Epithelial cell of prostate (primary cell): ENCODE data around the gene KCNJ15.

Experiments
- DNase-seq: peaks from one replicate; pipeline ENCODE4 v3.0.0-alpha.2; 2011; ENCODE audit warnings: low read depth, low spot score
- H3K27ac ChIP-seq: fragments of 450-650 bp; 2 replicates; pipeline ENCODE4 v1.5.1; 2017; ENCODE audit warnings: mild to moderate bottlenecking

The KCNJ15 gene

GRCh38 chr21:38319781-38320180, 63.0 kb downstream of the KCNJ15 start:
- DNase-seq, result no peak
- H3K27ac ChIP-seq, result peak overlapping the region; percentile 29

GRCh38 chr21:38321568-38321967, 64.8 kb downstream of the KCNJ15 start:
- DNase-seq, result no peak
- H3K27ac ChIP-seq, result no peak overlapping the region

GRCh38 chr21:38322311-38322950, 65.6 kb downstream of the KCNJ15 start:
- no peak for DNase-seq
- peak overlapping the region; percentile 87 for H3K27ac ChIP-seq

- DNase-seq, result peak; percentile 94
- peak overlapping the region; percentile 87 for H3K27ac ChIP-seq
Observed at GRCh38 chr21:38323721-38324531, 67.1 kb downstream of the KCNJ15 start.

GRCh38 chr21:38325216-38325615, 68.4 kb downstream of the KCNJ15 start:
- no peak for DNase-seq
- peak overlapping the region; percentile 87 for H3K27ac ChIP-seq

GRCh38 chr21:38325731-38326420, 69.1 kb downstream of the KCNJ15 start:
- DNase-seq, result no peak
- no peak overlapping the region for H3K27ac ChIP-seq

GRCh38 chr21:38326429-38326828, 69.6 kb downstream of the KCNJ15 start:
- no peak for DNase-seq
- H3K27ac ChIP-seq, result no peak overlapping the region

GRCh38 chr21:38326899-38327298, 70.1 kb downstream of the KCNJ15 start:
- DNase-seq, result no peak
- no peak overlapping the region for H3K27ac ChIP-seq

GRCh38 chr21:38327984-38328383, 71.2 kb downstream of the KCNJ15 start:
- H3K27ac ChIP-seq, result no peak overlapping the region
- no peak for DNase-seq

- H3K27ac ChIP-seq, result no peak overlapping the region
- DNase-seq, result no peak
Observed at GRCh38 chr21:38329162-38329561, 72.4 kb downstream of the KCNJ15 start.

GRCh38 chr21:38330666-38331065, 73.9 kb downstream of the KCNJ15 start:
- no peak overlapping the region for H3K27ac ChIP-seq
- no peak for DNase-seq

GRCh38 chr21:38333301-38334272, 76.8 kb downstream of the KCNJ15 start:
- no peak for DNase-seq
- no peak overlapping the region for H3K27ac ChIP-seq

- DNase-seq, result no peak
- no peak overlapping the region for H3K27ac ChIP-seq
Observed at GRCh38 chr21:38334866-38335265, 78.1 kb downstream of the KCNJ15 start.

GRCh38 chr21:38337793-38338192, 81.0 kb downstream of the KCNJ15 start:
- H3K27ac ChIP-seq, result peak overlapping the region; percentile 32
- peak; percentile 57 for DNase-seq

GRCh38 chr21:38340131-38340530, 83.3 kb downstream of the KCNJ15 start:
- no peak for DNase-seq
- no peak overlapping the region for H3K27ac ChIP-seq

- DNase-seq, result no peak
- H3K27ac ChIP-seq, result no peak overlapping the region
Observed at GRCh38 chr21:38341546-38342012, 84.8 kb downstream of the KCNJ15 start.

GRCh38 chr21:38342739-38343138, 85.9 kb downstream of the KCNJ15 start:
- H3K27ac ChIP-seq, result no peak overlapping the region

GRCh38 chr21:38343691-38344090, 86.9 kb downstream of the KCNJ15 start:
- no peak overlapping the region for H3K27ac ChIP-seq
- no peak for DNase-seq

More at GRCh38 chr21:38342739-38343138, 85.9 kb downstream of the KCNJ15 start:
- no peak for DNase-seq

- no peak overlapping the region for H3K27ac ChIP-seq
- no peak for DNase-seq
Observed at GRCh38 chr21:38346286-38346685, 89.5 kb downstream of the KCNJ15 start.
